ENCODE data around the gene NSG2. TPM values are rescaled to one million over a fixed set of nuclear protein-coding genes. Genes with fewer than 3 reads are reported as not detected.
"Not testable (repeated sequence)": the region's sequence is repeated elsewhere in the genome, so short reads cannot be mapped to it uniquely, and the experiment has no call there.

Gene NSG2
- 22.6 TPM for polyA plus RNA-seq
- long read RNA-seq, donor 1, partial matches to known transcripts = 0 of 3 reads
- long read RNA-seq, donor 1, other reads (novel, unspliced or antisense) = 0 of 3 reads
- long read RNA-seq, donor 2, transcript NSG2-201 (5 exons, 2,452 nt) = major isoform, 7 of 7 reads
- long read RNA-seq, donor 2, partial matches to known transcripts = 0 of 7 reads
- long read RNA-seq, donor 2, other reads (novel, unspliced or antisense) = 0 of 7 reads
- long read RNA-seq, donor 3, partial matches to known transcripts = 0 of 5 reads
- long read RNA-seq, donor 3, other reads (novel, unspliced or antisense) = 0 of 5 reads
- long read RNA-seq, donor 4 = 0 reads
- long read RNA-seq, donor 5, transcript NSG2-201 (5 exons, 2,452 nt) = major isoform, 5 of 5 reads
- long read RNA-seq, donor 5, partial matches to known transcripts = 0 of 5 reads
- long read RNA-seq, donor 5, other reads (novel, unspliced or antisense) = 0 of 5 reads
- long read RNA-seq, donor 6, transcript NSG2-201 (5 exons, 2,452 nt) = major isoform, 5 of 5 reads
- long read RNA-seq, donor 6, partial matches to known transcripts = 0 of 5 reads
- long read RNA-seq, donor 6, other reads (novel, unspliced or antisense) = 0 of 5 reads
- long read RNA-seq, donor 7, transcript NSG2-201 (5 exons, 2,452 nt) = major isoform, 7 of 7 reads
- long read RNA-seq, donor 7, partial matches to known transcripts = 0 of 7 reads
- long read RNA-seq, donor 7, other reads (novel, unspliced or antisense) = 0 of 7 reads
- long read RNA-seq, donor 8, partial matches to known transcripts = 0 of 4 reads
- long read RNA-seq, donor 8, other reads (novel, unspliced or antisense) = 0 of 4 reads
- long read RNA-seq, donor 9, transcript NSG2-201 (5 exons, 2,452 nt) = major isoform, 6 of 6 reads
- long read RNA-seq, donor 9, partial matches to known transcripts = 0 of 6 reads
- long read RNA-seq, donor 9, other reads (novel, unspliced or antisense) = 0 of 6 reads
- long read RNA-seq, donor 10, partial matches to known transcripts = 0 of 2 reads
- long read RNA-seq, donor 10, other reads (novel, unspliced or antisense) = 0 of 2 reads
- long read RNA-seq, donor 11, partial matches to known transcripts = 0 of 4 reads
- long read RNA-seq, donor 11, other reads (novel, unspliced or antisense) = 0 of 4 reads

DNA sequence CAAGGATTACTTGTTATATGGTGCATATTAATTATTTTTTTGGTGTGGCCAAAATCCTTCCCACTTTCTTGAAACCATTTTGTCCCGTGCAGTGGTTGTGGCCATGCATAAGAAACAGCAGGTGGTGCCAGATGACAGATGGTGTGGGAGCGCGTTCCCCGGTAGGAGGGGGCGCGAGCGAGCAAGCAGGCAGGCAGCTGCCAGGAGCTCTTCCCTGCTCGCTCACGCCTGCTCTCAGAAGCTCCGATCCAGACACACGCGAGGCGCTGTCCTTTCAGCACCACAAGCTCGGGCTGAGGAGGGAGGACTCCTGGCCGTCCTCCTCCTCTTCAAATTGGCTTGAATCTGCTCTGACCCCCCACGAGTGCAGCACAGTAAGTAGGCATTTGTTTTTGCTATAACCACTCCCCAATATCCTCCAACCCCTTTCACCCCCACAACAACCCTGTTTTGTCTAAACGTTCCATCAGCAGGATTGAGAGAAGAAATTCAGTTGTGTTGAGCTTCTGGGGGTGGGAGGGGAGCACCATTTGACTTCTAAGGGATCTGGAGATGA lies at the start of gene NSG2:
Gene NSG2 (plus strand): TSS at position 237 of the 556 bp plus-strand sequence. CDS start 1,050 bp downstream, outside the sequence.
- Histone ChIP-seq H3K36me3 (ENCODE audit: control insufficient read depth, insufficient read depth, low read length) (no peaks in the 10 kb centered on the region), H3K27me3 (ENCODE audit: control insufficient read depth, insufficient read depth, low read length) (peaks cover 5% of the 10 kb centered on the region), H3K4me1 (ENCODE audit: control insufficient read depth, insufficient read depth, low read length) (no peaks in the 10 kb centered on the region), H3K4me3 (ENCODE audit: low read length) (no peak within 1 kb of the TSS), H3K9me3 (ENCODE audit: control insufficient read depth, low read depth, low read length) (no peaks in the 10 kb centered on the region), H3K27ac (ENCODE audit: low read length) (no peak within 1 kb of the TSS)
- 0% methylated on average over 2 of the region's 17 CpGs for WGBS (ENCODE audit: insufficient coverage, low lambda C conversion rate)
- peak; percentile 85 to 88 for DNase-seq

DNA sequence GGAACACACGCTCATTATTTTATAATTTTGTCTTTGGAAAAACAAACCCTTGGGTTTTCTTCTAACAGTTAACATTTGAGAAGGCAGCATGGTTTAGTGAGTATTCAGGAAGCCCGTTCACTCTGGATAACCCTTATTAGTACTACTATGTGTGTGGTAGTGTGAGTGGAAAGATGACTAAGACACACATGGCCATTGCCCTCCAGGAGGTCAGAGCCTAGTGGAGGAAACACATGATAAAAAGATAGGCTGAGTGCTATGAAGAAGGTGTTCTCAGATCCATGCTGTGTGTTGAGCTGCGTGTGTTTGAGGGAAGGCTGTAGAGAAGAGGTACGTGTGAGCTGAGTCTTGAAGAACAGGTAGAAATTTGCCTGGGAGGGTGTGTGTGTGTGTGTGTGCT lies 48.2 kb upstream of the NSG2 start:
- no CpG with 5 or more reads among the region's 4 CpGs for WGBS (ENCODE audit: insufficient coverage, low lambda C conversion rate)
- no peak overlapping the region for H3K4me3 ChIP-seq (ENCODE audit: low read length)
- no peaks in the 10 kb centered on the region for H3K9me3 ChIP-seq (ENCODE audit: control insufficient read depth, low read depth, low read length)
- H3K4me1 ChIP-seq (ENCODE audit: control insufficient read depth, insufficient read depth, low read length) = no peaks in the 10 kb centered on the region
- DNase-seq = peak in 1 of 2 donors; percentile 7
- H3K27me3 ChIP-seq (ENCODE audit: control insufficient read depth, insufficient read depth, low read length) = peaks cover 3% of the 10 kb centered on the region
- H3K36me3 ChIP-seq (ENCODE audit: control insufficient read depth, insufficient read depth, low read length) = no peaks in the 10 kb centered on the region
- H3K27ac ChIP-seq (ENCODE audit: low read length) = no peak overlapping the region

DNA sequence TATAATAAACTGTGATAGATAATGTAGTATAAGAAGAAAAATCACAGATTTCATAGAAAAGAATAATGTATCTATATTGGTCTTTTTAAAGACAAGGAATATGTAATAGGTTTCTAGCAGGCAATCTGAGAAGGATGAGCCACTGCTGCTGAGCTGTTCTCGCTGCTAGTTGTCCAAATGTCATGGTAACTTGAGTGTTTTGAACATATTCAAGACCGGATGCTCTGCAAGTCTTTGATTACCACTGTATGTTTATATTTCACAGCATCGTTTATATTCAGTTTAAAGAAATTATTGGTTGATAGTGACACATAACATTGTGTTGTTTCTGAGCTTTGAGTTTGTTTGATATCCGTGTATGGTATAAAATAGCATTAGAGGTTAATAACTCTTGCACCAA lies 47.0 kb upstream of the NSG2 start:
- DNase-seq = no peak
- Histone ChIP-seq H3K36me3 (ENCODE audit: control insufficient read depth, insufficient read depth, low read length) (no peaks in the 10 kb centered on the region), H3K9me3 (ENCODE audit: control insufficient read depth, low read depth, low read length) (no peaks in the 10 kb centered on the region), H3K27ac (ENCODE audit: low read length) (no peak overlapping the region), H3K4me1 (ENCODE audit: control insufficient read depth, insufficient read depth, low read length) (no peaks in the 10 kb centered on the region), H3K4me3 (ENCODE audit: low read length) (no peak overlapping the region), H3K27me3 (ENCODE audit: control insufficient read depth, insufficient read depth, low read length) (peaks cover 4% of the 10 kb centered on the region)
- 62% methylated on average over 3 of the region's 4 CpGs for WGBS (ENCODE audit: insufficient coverage, low lambda C conversion rate)

DNA sequence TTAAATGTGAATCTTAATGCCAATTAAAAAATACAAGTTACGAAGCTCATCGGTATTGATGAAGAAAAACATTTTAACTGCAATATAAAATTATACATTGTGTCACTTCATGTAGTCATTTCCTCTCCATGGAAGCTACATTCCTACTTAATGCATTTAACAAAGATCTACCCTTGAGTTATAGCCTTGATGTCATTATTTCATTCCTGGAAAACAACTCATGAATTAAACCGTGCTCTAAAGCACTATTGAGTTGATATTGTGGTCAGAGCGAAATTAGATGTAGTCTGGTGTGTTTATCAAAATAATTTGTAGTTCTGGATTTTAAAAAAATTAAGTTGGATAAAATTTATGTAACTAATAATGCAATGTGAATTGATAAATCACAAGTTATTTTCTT lies 45.4 kb upstream of the NSG2 start:
- no peaks in the 10 kb centered on the region for H3K9me3 ChIP-seq (ENCODE audit: control insufficient read depth, low read depth, low read length)
- no peaks in the 10 kb centered on the region for H3K4me1 ChIP-seq (ENCODE audit: control insufficient read depth, insufficient read depth, low read length)
- no peak overlapping the region for H3K27ac ChIP-seq (ENCODE audit: low read length)
- peaks cover 5% of the 10 kb centered on the region for H3K27me3 ChIP-seq (ENCODE audit: control insufficient read depth, insufficient read depth, low read length)
- WGBS (ENCODE audit: insufficient coverage, low lambda C conversion rate) = 79% methylated on average over 4 of the region's 4 CpGs
- no peak for DNase-seq
- no peak overlapping the region for H3K4me3 ChIP-seq (ENCODE audit: low read length)
- H3K36me3 ChIP-seq (ENCODE audit: control insufficient read depth, insufficient read depth, low read length) = no peaks in the 10 kb centered on the region

DNA sequence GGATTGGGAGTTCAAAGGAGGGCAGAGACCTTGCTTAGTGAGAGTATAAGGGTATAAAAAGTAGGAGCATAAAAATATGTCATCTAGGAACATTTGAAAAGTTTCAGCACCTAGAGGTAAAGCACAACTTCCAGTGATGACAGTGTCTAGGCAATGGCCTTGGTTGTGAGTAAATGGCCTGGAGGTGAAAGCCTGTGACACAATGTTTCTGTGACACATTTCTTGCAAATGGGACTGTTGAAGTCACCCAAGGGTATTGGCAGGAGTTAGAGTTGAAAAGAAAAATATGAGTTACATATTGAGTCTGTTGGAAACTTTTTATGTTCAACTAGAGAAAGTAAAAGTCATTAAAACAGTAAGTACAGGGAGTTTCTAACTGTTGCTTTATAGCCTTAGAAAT lies 41.7 kb upstream of the NSG2 start:
- H3K9me3 ChIP-seq (ENCODE audit: control insufficient read depth, low read depth, low read length) = no peaks in the 10 kb centered on the region

DNA sequence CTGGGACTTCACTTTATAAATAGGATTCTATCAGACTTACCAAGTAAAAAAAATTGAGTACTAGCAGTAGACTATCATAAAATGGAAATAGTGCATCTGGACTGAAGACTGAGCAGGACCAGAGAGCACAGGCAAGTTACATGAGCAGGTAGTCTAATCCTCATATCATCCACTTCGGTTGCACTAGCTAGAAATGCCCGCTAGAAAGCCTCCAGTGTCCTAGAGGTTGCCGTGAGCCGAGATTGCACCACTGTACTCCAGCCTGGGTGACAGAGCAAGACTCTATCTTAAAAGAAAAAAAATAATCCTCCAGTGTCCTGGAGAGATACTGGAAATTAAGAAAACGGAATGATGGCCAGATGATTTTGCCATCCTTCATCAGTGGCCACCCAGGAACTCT lies 36.6 kb upstream of the NSG2 start:
- Histone ChIP-seq H3K4me3 (ENCODE audit: low read length) (no peak overlapping the region), H3K36me3 (ENCODE audit: control insufficient read depth, insufficient read depth, low read length) (no peaks in the 10 kb centered on the region), H3K4me1 (ENCODE audit: control insufficient read depth, insufficient read depth, low read length) (no peaks in the 10 kb centered on the region), H3K9me3 (ENCODE audit: control insufficient read depth, low read depth, low read length) (no peaks in the 10 kb centered on the region), H3K27ac (ENCODE audit: low read length) (no peak overlapping the region), H3K27me3 (ENCODE audit: control insufficient read depth, insufficient read depth, low read length) (peaks cover 3% of the 10 kb centered on the region)
- WGBS (ENCODE audit: insufficient coverage, low lambda C conversion rate) = 100% methylated on average over 1 of the region's 5 CpGs
- DNase-seq = no peak

More for the DNA sequence above, 41.7 kb upstream of the NSG2 start:
- no peaks in the 10 kb centered on the region for H3K36me3 ChIP-seq (ENCODE audit: control insufficient read depth, insufficient read depth, low read length)
- H3K4me1 ChIP-seq (ENCODE audit: control insufficient read depth, insufficient read depth, low read length) = no peaks in the 10 kb centered on the region
- H3K27ac ChIP-seq (ENCODE audit: low read length) = no peak overlapping the region
- H3K27me3 ChIP-seq (ENCODE audit: control insufficient read depth, insufficient read depth, low read length) = peaks cover 5% of the 10 kb centered on the region
- no peak overlapping the region for H3K4me3 ChIP-seq (ENCODE audit: low read length)
- no peak for DNase-seq

DNA sequence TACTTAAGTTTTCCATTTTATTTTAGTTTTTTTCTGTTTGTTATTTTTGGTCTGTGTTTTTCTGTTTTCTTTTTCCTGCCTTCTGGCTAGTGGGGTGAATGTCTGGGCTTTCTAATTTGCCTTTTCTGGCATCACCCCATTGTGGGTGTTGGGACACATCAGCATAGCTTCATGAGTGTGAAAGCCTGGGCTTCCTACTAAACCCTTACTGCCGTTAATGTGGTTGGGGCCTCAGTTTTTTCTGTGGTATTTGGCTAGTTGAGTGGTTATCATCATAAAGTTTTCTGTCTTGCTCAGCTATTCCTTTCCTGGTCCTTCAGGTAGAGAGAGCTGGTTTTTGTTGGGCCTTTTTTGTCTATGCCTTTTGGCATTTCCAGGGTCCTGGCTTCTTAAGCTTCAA lies 35.1 kb upstream of the NSG2 start:
- H3K4me1 ChIP-seq (ENCODE audit: control insufficient read depth, insufficient read depth, low read length) = no peaks in the 10 kb centered on the region
- no peaks in the 10 kb centered on the region for H3K36me3 ChIP-seq (ENCODE audit: control insufficient read depth, insufficient read depth, low read length)
- no peak for DNase-seq
- no CpG with 5 or more reads among the region's 1 CpG for WGBS (ENCODE audit: insufficient coverage, low lambda C conversion rate)
- no peaks in the 10 kb centered on the region for H3K9me3 ChIP-seq (ENCODE audit: control insufficient read depth, low read depth, low read length)
- no peak overlapping the region for H3K27ac ChIP-seq (ENCODE audit: low read length)
- peaks cover 3% of the 10 kb centered on the region for H3K27me3 ChIP-seq (ENCODE audit: control insufficient read depth, insufficient read depth, low read length)
- no peak overlapping the region for H3K4me3 ChIP-seq (ENCODE audit: low read length)

DNA sequence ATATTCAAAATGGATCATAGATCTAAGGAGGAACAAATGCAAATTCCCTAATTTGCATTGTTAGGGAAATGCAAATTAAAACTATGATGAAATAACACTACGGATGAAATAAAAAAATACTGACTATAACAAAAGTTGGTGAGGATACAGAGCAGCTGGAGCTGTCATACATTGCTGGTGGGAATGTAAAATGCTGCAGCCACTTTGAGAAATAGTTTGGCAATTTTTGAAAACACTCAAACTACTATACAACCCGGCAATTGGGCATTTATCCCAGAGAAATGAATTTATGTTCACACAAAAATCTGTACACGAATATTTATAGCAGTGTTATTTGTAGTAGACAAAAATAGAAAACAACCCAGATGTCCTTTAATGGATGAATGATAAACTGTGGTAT lies 34.1 kb upstream of the NSG2 start:
- 100% methylated on average over 1 of the region's 3 CpGs for WGBS (ENCODE audit: insufficient coverage, low lambda C conversion rate)
- DNase-seq = no peak
- no peaks in the 10 kb centered on the region for H3K9me3 ChIP-seq (ENCODE audit: control insufficient read depth, low read depth, low read length)
- H3K4me1 ChIP-seq (ENCODE audit: control insufficient read depth, insufficient read depth, low read length) = no peaks in the 10 kb centered on the region
- no peaks in the 10 kb centered on the region for H3K36me3 ChIP-seq (ENCODE audit: control insufficient read depth, insufficient read depth, low read length)
- H3K27me3 ChIP-seq (ENCODE audit: control insufficient read depth, insufficient read depth, low read length) = no peaks in the 10 kb centered on the region
- H3K4me3 ChIP-seq (ENCODE audit: low read length) = no peak overlapping the region
- H3K27ac ChIP-seq (ENCODE audit: low read length) = no peak overlapping the region

DNA sequence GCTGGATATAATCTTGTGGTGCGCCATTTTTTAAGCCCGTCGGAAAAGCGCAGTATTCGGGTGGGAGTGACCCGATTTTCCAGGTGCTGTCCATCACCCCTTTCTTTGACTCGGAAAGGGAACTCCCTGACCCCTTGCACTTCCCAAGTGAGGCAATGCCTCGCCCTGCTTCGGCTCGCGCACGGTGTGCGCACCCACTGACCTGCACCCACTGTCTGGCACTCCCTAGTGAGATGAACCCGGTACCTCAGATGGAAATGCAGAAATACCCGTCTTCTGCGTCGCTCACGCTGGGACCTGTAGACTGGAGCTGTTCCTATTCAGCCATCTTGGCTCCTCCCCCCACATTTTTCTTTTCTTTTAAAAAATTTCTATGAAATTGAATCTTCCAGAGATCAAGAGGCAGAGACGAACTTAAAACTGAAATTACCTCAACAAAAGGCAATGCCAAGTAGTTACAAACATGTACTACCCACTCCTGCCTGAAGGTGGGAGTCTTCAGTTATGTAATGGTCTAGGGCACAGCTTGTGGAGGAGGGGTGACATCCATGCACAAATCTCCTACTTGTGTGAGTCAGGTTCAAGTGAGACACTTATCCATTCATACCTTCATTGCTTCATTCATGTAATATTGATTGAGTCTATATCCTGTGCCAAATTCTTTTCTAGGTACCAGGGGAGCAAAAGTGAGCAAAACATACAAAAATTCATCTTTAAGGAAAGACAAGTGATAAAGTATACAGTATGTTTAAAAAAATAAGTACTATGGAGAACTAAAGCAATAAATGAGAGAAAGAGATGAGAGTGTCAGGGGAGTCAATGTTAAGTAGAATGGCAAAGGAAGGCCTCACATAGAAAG lies 25.2 kb upstream of the NSG2 start:
- not testable (repeated sequence) for H3K36me3 ChIP-seq (ENCODE audit: control insufficient read depth, insufficient read depth, low read length); H3K9me3 ChIP-seq (ENCODE audit: control insufficient read depth, low read depth, low read length); H3K4me3 ChIP-seq (ENCODE audit: low read length); H3K27me3 ChIP-seq (ENCODE audit: control insufficient read depth, insufficient read depth, low read length); H3K4me1 ChIP-seq (ENCODE audit: control insufficient read depth, insufficient read depth, low read length); H3K27ac ChIP-seq (ENCODE audit: low read length)
- DNase-seq = peak in 1 of 2 donors; percentile 2
- WGBS (ENCODE audit: insufficient coverage, low lambda C conversion rate) = 100% methylated on average over 1 of the region's 19 CpGs
